ENCODE data around the gene UBE2D3. TPM values are rescaled to one million over a fixed set of nuclear protein-coding genes. Genes with fewer than 3 reads are reported as not detected.

The UBE2D3 gene
- total RNA-seq, 2 experiments from 2014 or later, result 447 to 450 TPM

DNA sequence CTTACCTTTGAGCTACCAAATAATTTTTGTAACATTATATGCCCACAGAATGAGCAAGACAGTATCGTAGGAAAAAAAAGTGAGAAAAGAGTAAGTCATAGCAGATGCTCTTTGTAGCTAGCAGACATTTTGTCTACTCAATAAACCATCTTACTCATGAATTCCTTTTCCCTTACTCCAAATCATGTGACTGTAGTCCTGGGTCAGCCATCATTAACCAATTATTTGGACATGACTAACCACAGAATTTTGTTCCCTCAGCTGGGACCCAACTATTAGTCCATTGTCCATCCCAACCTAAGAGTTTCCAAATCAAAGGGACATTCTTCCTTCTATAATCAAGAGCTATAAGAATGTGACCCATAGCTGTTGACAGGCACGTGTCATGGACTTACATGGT, 11.4 kb downstream of the UBE2D3 start:
- intact Hi-C loops (cut with micrococcal nuclease), result no loop called here
- peak overlapping the region; percentile 88 for H3K27ac Mint-ChIP-seq
- CTCF ChIA-PET, result interaction anchor here (0.7 to 1.5 kb wide), 5 partner anchors 11 to 188 kb away, joined by 3 to 5 read pairs (median 3); partner anchors contain the start of gene UBE2D3

DNA sequence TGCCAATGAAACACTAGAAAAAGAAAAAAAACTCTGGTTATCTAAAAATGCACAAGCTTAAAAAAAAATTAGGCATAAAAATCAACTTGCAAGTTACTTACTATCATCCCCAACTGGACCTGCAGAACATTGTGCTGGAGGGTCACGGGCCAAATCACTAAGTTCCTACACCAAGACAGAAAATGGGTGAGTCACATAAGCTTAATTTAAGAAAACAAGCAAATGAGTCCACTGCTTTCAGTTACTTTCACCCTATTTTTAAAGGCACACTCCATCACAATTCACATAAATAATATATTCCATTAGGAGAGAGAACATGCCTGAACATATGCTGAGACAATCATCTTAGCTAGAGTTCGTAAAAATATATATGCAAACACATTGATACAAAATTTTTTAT, 17.7 kb downstream of the UBE2D3 start:
- peaks cover 62% of the 10 kb centered on the region for H3K36me3 Mint-ChIP-seq (ENCODE audit: low read depth)
- intact Hi-C loops (cut with micrococcal nuclease), result loop anchor here (1.0 kb wide), 2 partner anchors 8 to 16 kb away; no protein-coding TSS in a partner anchor
- no peak overlapping the region for H3K4me3 Mint-ChIP-seq

More for the DNA sequence above, 11.4 kb downstream of the UBE2D3 start:
- no peak overlapping the region for H3K4me3 Mint-ChIP-seq
- peaks cover 65% of the 10 kb centered on the region for H3K36me3 Mint-ChIP-seq (ENCODE audit: low read depth)
- H3K27me3 Mint-ChIP-seq (ENCODE audit: low read depth), result no peaks in the 10 kb centered on the region
- peaks cover 88% of the 10 kb centered on the region for H3K4me1 Mint-ChIP-seq (ENCODE audit: low read depth)
- no peak for DNase-seq
- H3K9me3 Mint-ChIP-seq, result no peaks in the 10 kb centered on the region

GRCh38 chr4:102809190-102809589, 18.2 kb downstream of the UBE2D3 start:
- CTCF ChIA-PET, result interaction anchor here (0.8 kb wide), 1 partner anchor 12 kb away, joined by 4 read pairs; no protein-coding TSS in a partner anchor
- Mint-ChIP-seq H3K4me1 (ENCODE audit: low read depth) (peaks cover 75% of the 10 kb centered on the region), H3K9me3 (no peaks in the 10 kb centered on the region), H3K4me3 (no peak overlapping the region), H3K27me3 (ENCODE audit: low read depth) (no peaks in the 10 kb centered on the region), H3K36me3 (ENCODE audit: low read depth) (peaks cover 61% of the 10 kb centered on the region), H3K27ac (peak overlapping the region; percentile 83)
- no peak for DNase-seq
- intact Hi-C loops (cut with micrococcal nuclease), result loop anchor here (1.0 kb wide), 2 partner anchors 8 to 16 kb away; no protein-coding TSS in a partner anchor

More for the DNA sequence above, 17.7 kb downstream of the UBE2D3 start:
- Mint-ChIP-seq H3K9me3 (no peaks in the 10 kb centered on the region), H3K4me1 (ENCODE audit: low read depth) (peaks cover 80% of the 10 kb centered on the region), H3K27me3 (ENCODE audit: low read depth) (no peaks in the 10 kb centered on the region), H3K27ac (peak overlapping the region; percentile 83)
- CTCF ChIA-PET, result interaction anchor here (0.6 to 0.8 kb wide), 2 partner anchors 12 to 282 kb away, joined by 3 to 4 read pairs; no protein-coding TSS in a partner anchor
- no peak for DNase-seq

- intact Hi-C loops (cut with micrococcal nuclease), result no loop called here
- CTCF ChIA-PET, result no interaction called here
- no peaks in the 10 kb centered on the region for H3K9me3 Mint-ChIP-seq
- no peaks in the 10 kb centered on the region for H3K27me3 Mint-ChIP-seq (ENCODE audit: low read depth)
- H3K27ac Mint-ChIP-seq, result peak overlapping the region; percentile 55
- peaks cover 70% of the 10 kb centered on the region for H3K4me1 Mint-ChIP-seq (ENCODE audit: low read depth)
- H3K36me3 Mint-ChIP-seq (ENCODE audit: low read depth), result peaks cover 57% of the 10 kb centered on the region
- H3K4me3 Mint-ChIP-seq, result no peak overlapping the region
- DNase-seq, result no peak
Measured at GRCh38 chr4:102808009-102808408, 19.3 kb downstream of the UBE2D3 start.

DNA sequence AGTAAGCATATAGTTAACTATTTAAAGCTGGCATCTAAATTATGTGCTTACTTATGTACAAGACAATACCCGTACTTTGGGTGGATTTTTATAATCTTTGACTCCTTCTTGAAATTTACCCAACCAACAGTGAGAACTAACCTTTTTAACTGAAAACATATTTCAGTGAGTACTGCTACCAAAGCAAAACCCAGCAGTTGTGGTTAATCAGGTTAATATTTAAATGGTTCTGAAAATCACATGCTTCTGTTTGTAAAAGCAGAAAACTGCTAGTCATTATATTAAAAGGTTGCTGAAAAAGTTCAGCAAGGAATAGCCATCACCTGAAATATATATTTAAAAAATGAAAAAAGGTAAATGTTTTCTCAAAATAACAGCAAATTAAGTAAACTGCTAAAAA, 20.0 kb downstream of the UBE2D3 start:
- Mint-ChIP-seq H3K4me3 (no peak overlapping the region), H3K9me3 (no peaks in the 10 kb centered on the region), H3K4me1 (ENCODE audit: low read depth) (peaks cover 70% of the 10 kb centered on the region), H3K27me3 (ENCODE audit: low read depth) (no peaks in the 10 kb centered on the region), H3K36me3 (ENCODE audit: low read depth) (peaks cover 60% of the 10 kb centered on the region), H3K27ac (peak overlapping the region; percentile 50)
- intact Hi-C loops (cut with micrococcal nuclease), result no loop called here
- no peak for DNase-seq
- CTCF ChIA-PET, result no interaction called here

DNA sequence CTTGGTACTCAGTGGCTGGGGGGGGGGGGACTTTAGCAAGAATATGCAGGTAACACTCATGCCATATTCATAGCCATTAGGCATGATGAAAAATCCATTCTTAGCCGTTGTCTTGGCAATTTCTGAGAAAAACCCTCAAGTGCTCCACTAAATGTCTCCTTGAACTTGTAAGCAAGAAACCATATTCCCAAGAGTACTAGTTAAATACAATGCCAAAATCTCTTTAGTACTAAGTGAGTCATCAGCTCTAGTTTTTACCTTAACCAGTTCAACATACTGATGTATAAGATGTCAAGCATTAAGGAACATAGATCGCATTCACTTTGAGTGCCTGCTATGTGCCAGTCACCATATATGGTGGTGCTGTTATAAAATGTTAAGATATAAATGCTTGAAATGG, 27.5 kb downstream of the UBE2D3 start:
- Mint-ChIP-seq H3K36me3 (ENCODE audit: low read depth) (peaks cover 65% of the 10 kb centered on the region), H3K4me3 (no peak overlapping the region), H3K27me3 (ENCODE audit: low read depth) (no peaks in the 10 kb centered on the region), H3K9me3 (peaks cover 5% of the 10 kb centered on the region), H3K27ac (no peak overlapping the region), H3K4me1 (ENCODE audit: low read depth) (peaks cover 20% of the 10 kb centered on the region)
- DNase-seq, result no peak
- intact Hi-C loops (cut with micrococcal nuclease), result no loop called here
- CTCF ChIA-PET, result interaction anchor here (0.6 kb wide), 1 partner anchor 16 kb away, joined by 3 read pairs; no protein-coding TSS in a partner anchor

DNA sequence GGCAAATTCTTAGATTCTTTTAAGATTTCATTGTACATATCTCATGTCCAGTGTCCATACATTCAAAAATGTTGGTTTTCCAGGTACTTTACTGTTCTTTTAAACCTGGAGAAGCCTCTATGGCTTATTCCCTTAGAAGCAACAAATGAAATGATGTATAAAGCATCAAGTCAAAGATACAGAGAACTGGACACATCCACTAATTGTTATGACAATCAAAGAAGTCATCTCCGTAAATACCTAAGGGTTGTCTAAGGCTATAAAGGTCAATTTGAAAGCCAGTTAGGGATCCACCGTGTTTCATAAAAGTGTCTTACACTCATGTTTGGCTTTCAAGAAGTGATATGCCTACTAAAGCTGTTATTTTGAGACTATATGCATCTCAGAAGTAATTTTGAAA, 32.4 kb downstream of the UBE2D3 start:
- CTCF ChIA-PET, result no interaction called here
- peaks cover 21% of the 10 kb centered on the region for H3K9me3 Mint-ChIP-seq
- no peak for DNase-seq
- intact Hi-C loops (cut with micrococcal nuclease), result no loop called here
- no peak overlapping the region for H3K4me3 Mint-ChIP-seq
- peaks cover 12% of the 10 kb centered on the region for H3K4me1 Mint-ChIP-seq (ENCODE audit: low read depth)
- peaks cover 64% of the 10 kb centered on the region for H3K36me3 Mint-ChIP-seq (ENCODE audit: low read depth)
- H3K27me3 Mint-ChIP-seq (ENCODE audit: low read depth), result no peaks in the 10 kb centered on the region
- no peak overlapping the region for H3K27ac Mint-ChIP-seq

DNA sequence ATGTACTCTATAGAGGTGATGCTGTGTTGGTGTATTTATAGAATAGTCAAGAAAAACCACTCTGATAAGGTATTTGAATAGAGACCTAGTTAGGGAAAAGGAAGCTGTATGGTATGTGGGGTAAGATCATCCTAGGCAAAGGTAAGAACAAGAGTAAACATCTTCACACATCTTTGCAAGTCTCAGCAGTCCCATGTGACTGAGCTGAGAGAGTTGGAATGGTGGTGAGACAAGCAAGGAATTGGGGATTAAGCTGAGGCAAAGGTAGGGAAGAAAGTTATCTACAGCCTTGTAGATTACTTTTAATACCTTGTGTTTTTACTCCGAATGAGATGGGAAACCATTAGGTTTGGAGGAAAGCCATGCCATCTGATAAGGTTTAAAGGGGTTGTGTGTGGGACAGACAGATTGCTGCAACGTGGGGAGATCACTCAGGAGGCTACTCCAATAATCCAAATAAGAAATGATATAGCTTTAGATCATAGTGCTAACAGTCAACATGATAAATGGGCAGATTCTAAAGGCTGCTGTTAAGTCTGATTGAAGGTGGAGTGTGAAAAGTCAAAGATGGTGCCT, 34.9 kb downstream of the UBE2D3 start:
- intact Hi-C loops (cut with micrococcal nuclease), result no loop called here
- Mint-ChIP-seq H3K36me3 (ENCODE audit: low read depth) (peaks cover 48% of the 10 kb centered on the region), H3K9me3 (peaks cover 24% of the 10 kb centered on the region), H3K27ac (peak overlapping the region; percentile 14), H3K4me3 (no peak overlapping the region), H3K4me1 (ENCODE audit: low read depth) (peaks cover 30% of the 10 kb centered on the region), H3K27me3 (ENCODE audit: low read depth) (no peaks in the 10 kb centered on the region)
- CTCF ChIA-PET, result interaction anchor here (0.6 kb wide), 1 partner anchor 81 kb away, joined by 3 read pairs; no protein-coding TSS in a partner anchor
- no peak for DNase-seq

DNA sequence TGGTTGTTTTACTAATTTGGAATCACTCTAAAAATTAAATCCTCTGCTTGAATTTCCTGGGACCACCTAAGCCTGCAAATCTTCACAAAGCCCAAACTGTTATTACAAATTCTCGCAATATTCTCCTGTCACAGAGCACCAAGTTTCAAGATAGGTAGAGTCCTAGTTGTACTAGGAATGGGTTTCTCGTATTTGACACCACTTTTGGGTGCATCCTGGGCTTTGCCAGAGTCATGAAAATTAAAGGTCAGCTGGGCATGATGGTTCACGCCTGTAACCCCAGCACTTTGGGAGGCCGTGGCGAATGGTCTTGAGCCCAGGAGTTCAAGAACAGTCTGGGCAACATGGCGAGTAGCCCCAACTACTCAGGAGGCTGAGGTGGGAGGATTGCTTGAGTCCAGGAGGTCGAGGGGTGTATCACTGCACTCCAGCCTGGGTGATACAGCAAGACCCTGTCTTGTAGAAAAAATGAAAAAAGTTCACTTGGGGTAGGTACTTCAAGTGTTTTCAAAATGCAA, 36.0 kb downstream of the UBE2D3 start:
- peak overlapping the region; percentile 1 for H3K27ac Mint-ChIP-seq
- intact Hi-C loops (cut with micrococcal nuclease), result no loop called here
- no peak overlapping the region for H3K4me3 Mint-ChIP-seq
- no peaks in the 10 kb centered on the region for H3K27me3 Mint-ChIP-seq (ENCODE audit: low read depth)
- CTCF ChIA-PET, result interaction anchor here (0.7 kb wide), 1 partner anchor 301 kb away, joined by 3 read pairs; no protein-coding TSS in a partner anchor
- no peak for DNase-seq
- peaks cover 31% of the 10 kb centered on the region for H3K4me1 Mint-ChIP-seq (ENCODE audit: low read depth)
- H3K9me3 Mint-ChIP-seq, result peaks cover 24% of the 10 kb centered on the region
- peaks cover 39% of the 10 kb centered on the region for H3K36me3 Mint-ChIP-seq (ENCODE audit: low read depth)

- CTCF ChIA-PET, result no interaction called here
- Mint-ChIP-seq H3K4me3 (no peak overlapping the region), H3K27ac (peak overlapping the region; percentile 2), H3K27me3 (ENCODE audit: low read depth) (no peaks in the 10 kb centered on the region), H3K9me3 (peaks cover 16% of the 10 kb centered on the region), H3K4me1 (ENCODE audit: low read depth) (peaks cover 26% of the 10 kb centered on the region), H3K36me3 (ENCODE audit: low read depth) (peaks cover 19% of the 10 kb centered on the region)
- DNase-seq, result no peak
- intact Hi-C loops (cut with micrococcal nuclease), result loop anchor here (1.0 to 2.0 kb wide), 2 partner anchors 29 to 39 kb away; partner anchors contain the start of gene MANBA
Measured at GRCh38 chr4:102789317-102789717, 38.0 kb downstream of the UBE2D3 start.

- H3K36me3 Mint-ChIP-seq (ENCODE audit: low read depth), result peaks cover 10% of the 10 kb centered on the region
- H3K9me3 Mint-ChIP-seq, result peaks cover 12% of the 10 kb centered on the region
- no peak overlapping the region for H3K27ac Mint-ChIP-seq
- H3K4me3 Mint-ChIP-seq, result no peak overlapping the region
- DNase-seq, result no peak
- intact Hi-C loops (cut with micrococcal nuclease), result loop anchor here (2.0 kb wide), 1 partner anchor 41 kb away; no protein-coding TSS in a partner anchor
- H3K4me1 Mint-ChIP-seq (ENCODE audit: low read depth), result peaks cover 26% of the 10 kb centered on the region
- no peaks in the 10 kb centered on the region for H3K27me3 Mint-ChIP-seq (ENCODE audit: low read depth)
- CTCF ChIA-PET, result no interaction called here
Measured at GRCh38 chr4:102787944-102788343, 39.4 kb downstream of the UBE2D3 start.

DNA sequence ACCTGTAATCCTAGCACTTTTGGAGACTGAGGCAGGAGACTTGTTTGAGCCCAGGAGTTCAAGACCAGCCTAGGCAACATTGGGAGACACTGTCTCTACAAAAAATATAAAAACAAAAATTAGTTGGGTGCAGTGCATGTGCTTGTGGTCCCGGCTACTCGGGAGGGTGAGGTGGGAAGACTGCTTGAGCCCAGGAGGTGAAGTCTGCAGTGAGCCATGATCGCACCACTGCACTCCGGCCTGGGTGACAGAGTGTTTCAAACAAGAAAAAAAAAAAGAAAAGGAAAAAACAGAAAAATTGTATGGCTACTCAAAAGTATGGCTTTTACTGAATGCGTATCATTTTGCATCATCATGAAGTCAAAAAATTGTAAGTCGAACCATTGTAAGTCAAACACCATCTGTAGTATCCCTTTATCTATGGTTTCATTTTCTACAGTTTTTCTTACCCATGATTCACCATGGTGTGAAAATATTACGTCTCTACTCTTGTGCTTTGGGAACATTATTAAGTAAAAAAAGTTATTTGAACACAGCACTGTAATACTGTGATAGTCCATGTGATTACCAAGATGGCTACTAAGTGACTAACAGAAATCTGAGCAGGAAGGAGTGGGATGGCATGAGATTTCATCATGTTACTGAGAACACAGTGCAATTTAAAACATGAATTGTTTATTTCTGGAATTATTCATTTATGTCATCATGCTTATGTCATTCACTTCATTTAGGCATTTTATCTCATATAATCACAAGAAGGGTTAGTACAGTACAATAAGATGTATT, 40.1 kb downstream of the UBE2D3 start:
- Mint-ChIP-seq H3K9me3 (peaks cover 6% of the 10 kb centered on the region), H3K36me3 (ENCODE audit: low read depth) (peaks cover 5% of the 10 kb centered on the region), H3K27me3 (ENCODE audit: low read depth) (no peaks in the 10 kb centered on the region), H3K4me1 (ENCODE audit: low read depth) (peaks cover 24% of the 10 kb centered on the region), H3K4me3 (no peak overlapping the region), H3K27ac (no peak overlapping the region)
- intact Hi-C loops (cut with micrococcal nuclease), result no loop called here
- DNase-seq, result no peak
- CTCF ChIA-PET, result no interaction called here
